SU-DHL-6 (cell line): ENCODE results near the gene MTOR.
"Not testable (repeated sequence)": the region's sequence is repeated elsewhere in the genome, so short reads cannot be mapped to it uniquely, and the experiment has no call there.

Source experiments
- H2AFZ ChIP-seq: fragments of 200-600 bp; sonication (generic); 2 replicates; pipeline ENCODE4 v1.6.1; 2014; ENCODE audit warnings: low read depth, mild to moderate bottlenecking, moderate library complexity, mixed read lengths, antibody characterized with exemption, low read length; ENCODE audit not compliant: severe bottlenecking
- H3F3A ChIP-seq: fragments of 200-600 bp; shearing (Covaris generic); 2 replicates; pipeline ENCODE4 v1.6.0; 2016; ENCODE audit warnings: antibody characterized with exemption, mild to moderate bottlenecking; ENCODE audit not compliant: insufficient read depth
- H3K27ac ChIP-seq: fragments of 200-600 bp; sonication (generic); 2 replicates; pipeline ENCODE4 v1.5.1; 2016; ENCODE audit warnings: low read depth, mild to moderate bottlenecking, low read length, moderate library complexity, mixed read lengths
- H3K27me3 ChIP-seq: fragments of 200-600 bp; sonication (generic), shearing (Covaris generic); 2 replicates; pipeline ENCODE4 v1.6.0; 2014; ENCODE audit warnings: mild to moderate bottlenecking, low read length
- H3K36me3 ChIP-seq: fragments of 200-600 bp; sonication (generic); 2 replicates; pipeline ENCODE4 v1.6.1; 2014; ENCODE audit warnings: mild to moderate bottlenecking, low read length, mixed read lengths
- H3K4me2 ChIP-seq: fragments of 300-600, 200-600 bp; shearing (Covaris generic), sonication (generic); 2 replicates; pipeline ENCODE4 v1.6.0; 2014; ENCODE audit warnings: low read length, low read depth, mild to moderate bottlenecking; ENCODE audit not compliant: poor library complexity, severe bottlenecking
- H3K4me3 ChIP-seq: fragments of 200-600 bp; sonication (generic); 2 replicates; pipeline ENCODE4 v1.5.1; 2014; ENCODE audit warnings: antibody characterized with exemption, low read length, mild to moderate bottlenecking, mixed read lengths; ENCODE audit not compliant: insufficient read depth, poor library complexity, severe bottlenecking
- H3K79me2 ChIP-seq: fragments of 200-600 bp; sonication (generic); 2 replicates; pipeline ENCODE4 v1.6.1; 2014; ENCODE audit warnings: mild to moderate bottlenecking, low read length, moderate library complexity; ENCODE audit not compliant: insufficient read depth
- H3K9ac ChIP-seq: fragments of 200-600 bp; sonication (generic); 2 replicates; pipeline ENCODE4 v1.7.0; 2014; ENCODE audit warnings: mild to moderate bottlenecking, low read length
- H3K9me2 ChIP-seq: fragments of 200-600 bp; sonication (generic); replicated peaks from 2 replicates; pipeline ENCODE4 v1.6.1; 2014; ENCODE audit warnings: low read length; ENCODE audit not compliant: insufficient read depth
- H3K9me3 ChIP-seq: fragments of 200-600 bp; sonication (generic); 2 replicates; pipeline ENCODE4 v1.6.1; 2014; ENCODE audit warnings: low read length, mixed read lengths; ENCODE audit not compliant: insufficient read depth
- H4K20me1 ChIP-seq: fragments of 200-600 bp; sonication (generic); 2 replicates; pipeline ENCODE4 v1.6.1; 2014; ENCODE audit warnings: low read depth, mild to moderate bottlenecking, antibody characterized with exemption, low read length, moderate library complexity, mixed read lengths
- EZH2phosphoT487 ChIP-seq: fragments of 200-600 bp; sonication (generic), shearing (Covaris generic); conservative IDR thresholded peaks from 2 replicates; pipeline ENCODE4 v1.6.1; 2018; ENCODE audit warnings: mild to moderate bottlenecking, antibody characterized with exemption, low read length, moderate library complexity, mixed read lengths
- TF ChIP-seq, protein P1 (sequence below): fragments of 200-600 bp; sonication (generic); IDR thresholded peaks from one replicate; pipeline ENCODE4 v1.5.1; 2017; ENCODE audit warnings: antibody characterized with exemption, mild to moderate bottlenecking, low read length, moderate library complexity; ENCODE audit not compliant: insufficient read depth, poor library complexity, severe bottlenecking

The MTOR gene

DNA sequence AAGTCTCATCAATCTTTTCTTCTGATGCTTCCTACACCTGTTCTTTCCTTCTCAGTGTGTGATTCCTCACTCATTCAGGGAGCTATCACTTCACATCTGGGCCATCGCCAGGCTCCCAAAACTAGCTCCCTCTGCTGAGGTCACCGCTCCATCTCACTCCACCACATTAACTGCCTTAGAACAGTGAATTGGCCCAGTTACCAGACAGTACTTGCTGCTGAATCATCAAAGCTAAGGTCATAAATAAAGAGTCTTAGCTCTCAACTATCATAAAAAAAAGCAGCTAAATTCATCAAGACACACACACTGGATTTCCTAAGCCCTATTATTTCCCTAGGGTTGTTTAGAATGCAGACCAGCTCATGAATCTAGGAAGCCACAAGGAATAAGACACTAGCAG is 183.7 kb downstream of the MTOR start:
- Histone ChIP-seq H2AFZ (no peak overlapping the region), H3K4me3 (no peak overlapping the region), H3K4me2 (no peak overlapping the region), H3K27me3 (no peaks in the 10 kb centered on the region), H3K9me3 (no peaks in the 10 kb centered on the region), H4K20me1 (no peaks in the 10 kb centered on the region), H3K9ac (no peak overlapping the region), H3K9me2 (no peaks in the 10 kb centered on the region), H3K27ac (no peak overlapping the region), H3K79me2 (no peaks in the 10 kb centered on the region), H3F3A (no peaks in the 10 kb centered on the region), H3K36me3 (peaks cover 17% of the 10 kb centered on the region; the same call in 1 of the 2 replicates)
- no peak for TF ChIP-seq EZH2phosphoT487
- TF ChIP-seq, protein P1, sequence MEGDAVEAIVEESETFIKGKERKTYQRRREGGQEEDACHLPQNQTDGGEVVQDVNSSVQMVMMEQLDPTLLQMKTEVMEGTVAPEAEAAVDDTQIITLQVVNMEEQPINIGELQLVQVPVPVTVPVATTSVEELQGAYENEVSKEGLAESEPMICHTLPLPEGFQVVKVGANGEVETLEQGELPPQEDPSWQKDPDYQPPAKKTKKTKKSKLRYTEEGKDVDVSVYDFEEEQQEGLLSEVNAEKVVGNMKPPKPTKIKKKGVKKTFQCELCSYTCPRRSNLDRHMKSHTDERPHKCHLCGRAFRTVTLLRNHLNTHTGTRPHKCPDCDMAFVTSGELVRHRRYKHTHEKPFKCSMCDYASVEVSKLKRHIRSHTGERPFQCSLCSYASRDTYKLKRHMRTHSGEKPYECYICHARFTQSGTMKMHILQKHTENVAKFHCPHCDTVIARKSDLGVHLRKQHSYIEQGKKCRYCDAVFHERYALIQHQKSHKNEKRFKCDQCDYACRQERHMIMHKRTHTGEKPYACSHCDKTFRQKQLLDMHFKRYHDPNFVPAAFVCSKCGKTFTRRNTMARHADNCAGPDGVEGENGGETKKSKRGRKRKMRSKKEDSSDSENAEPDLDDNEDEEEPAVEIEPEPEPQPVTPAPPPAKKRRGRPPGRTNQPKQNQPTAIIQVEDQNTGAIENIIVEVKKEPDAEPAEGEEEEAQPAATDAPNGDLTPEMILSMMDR = no peak

DNA sequence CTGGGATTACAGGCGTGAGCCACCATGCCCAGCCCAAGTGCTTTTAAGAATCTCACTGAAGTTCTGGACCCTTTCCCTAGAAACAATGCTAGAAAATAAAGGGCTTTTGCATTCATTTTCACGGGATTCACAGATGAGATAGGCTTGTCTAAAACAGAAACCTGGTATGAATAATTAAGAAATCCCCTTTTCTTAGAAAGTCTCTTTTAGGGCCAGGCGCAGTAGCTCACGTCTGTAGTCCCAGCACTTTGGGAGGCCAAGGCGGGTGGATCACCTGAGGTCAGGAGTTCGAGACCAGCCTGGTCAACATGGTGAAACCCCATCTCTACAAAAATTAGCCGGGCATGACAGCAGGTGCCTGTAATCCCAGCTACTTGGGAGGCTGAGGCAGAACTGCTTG is 189.0 kb downstream of the MTOR start:
- H3K4me2 ChIP-seq, H3K36me3 ChIP-seq, H3K27ac ChIP-seq, H3K9me3 ChIP-seq, H3K4me3 ChIP-seq, H3F3A ChIP-seq, H2AFZ ChIP-seq, H3K79me2 ChIP-seq, H4K20me1 ChIP-seq, H3K27me3 ChIP-seq, H3K9me2 ChIP-seq, H3K9ac ChIP-seq: not testable (repeated sequence)

DNA sequence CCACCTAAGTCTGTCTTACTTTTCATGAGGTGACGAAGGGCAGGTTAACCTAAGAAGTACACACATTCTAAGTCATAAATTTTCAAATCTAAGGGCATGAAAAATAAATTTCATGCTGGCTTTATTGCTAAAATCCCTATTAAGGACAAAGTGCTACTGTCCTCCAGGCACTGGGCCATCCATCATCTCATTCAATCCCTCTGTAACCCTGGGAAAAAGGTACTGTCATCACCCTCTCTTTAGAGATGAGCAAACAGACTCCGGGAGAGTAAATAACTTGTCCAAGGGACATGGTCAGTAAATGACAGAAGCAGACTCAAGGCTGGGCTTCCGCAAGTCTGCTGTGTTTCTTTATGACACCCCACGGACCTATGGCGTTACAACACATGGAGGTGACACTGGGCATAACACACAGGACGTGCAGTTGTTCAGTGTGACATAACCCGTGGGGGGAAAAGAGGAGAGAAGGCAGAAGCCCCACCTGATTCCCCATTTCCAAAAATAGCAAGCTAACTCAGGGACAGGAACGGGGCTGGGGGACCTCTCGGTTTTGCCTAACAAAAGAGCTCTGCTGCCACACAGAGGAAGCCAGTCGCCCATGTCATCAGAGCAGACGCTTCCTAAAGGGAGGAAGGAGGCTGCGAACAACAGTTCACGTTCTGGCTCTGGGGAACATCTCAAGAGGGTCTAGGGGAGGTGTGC is 190.0 kb downstream of the MTOR start:
- Histone ChIP-seq H3F3A (no peaks in the 10 kb centered on the region), H3K27ac (no peak overlapping the region), H3K9me2 (no peaks in the 10 kb centered on the region), H3K9ac (no peak overlapping the region), H3K36me3 (0 out of 2 replicates have a peak, but pooled peaks cover 9% of the 10 kb centered on the region), H3K27me3 (no peaks in the 10 kb centered on the region), H4K20me1 (no peaks in the 10 kb centered on the region), H3K4me3 (no peak overlapping the region), H3K9me3 (no peaks in the 10 kb centered on the region), H3K4me2 (no peak overlapping the region), H2AFZ (no peak overlapping the region), H3K79me2 (no peaks in the 10 kb centered on the region)
- no peak for TF ChIP-seq EZH2phosphoT487
- TF ChIP-seq, protein P1 = no peak

DNA sequence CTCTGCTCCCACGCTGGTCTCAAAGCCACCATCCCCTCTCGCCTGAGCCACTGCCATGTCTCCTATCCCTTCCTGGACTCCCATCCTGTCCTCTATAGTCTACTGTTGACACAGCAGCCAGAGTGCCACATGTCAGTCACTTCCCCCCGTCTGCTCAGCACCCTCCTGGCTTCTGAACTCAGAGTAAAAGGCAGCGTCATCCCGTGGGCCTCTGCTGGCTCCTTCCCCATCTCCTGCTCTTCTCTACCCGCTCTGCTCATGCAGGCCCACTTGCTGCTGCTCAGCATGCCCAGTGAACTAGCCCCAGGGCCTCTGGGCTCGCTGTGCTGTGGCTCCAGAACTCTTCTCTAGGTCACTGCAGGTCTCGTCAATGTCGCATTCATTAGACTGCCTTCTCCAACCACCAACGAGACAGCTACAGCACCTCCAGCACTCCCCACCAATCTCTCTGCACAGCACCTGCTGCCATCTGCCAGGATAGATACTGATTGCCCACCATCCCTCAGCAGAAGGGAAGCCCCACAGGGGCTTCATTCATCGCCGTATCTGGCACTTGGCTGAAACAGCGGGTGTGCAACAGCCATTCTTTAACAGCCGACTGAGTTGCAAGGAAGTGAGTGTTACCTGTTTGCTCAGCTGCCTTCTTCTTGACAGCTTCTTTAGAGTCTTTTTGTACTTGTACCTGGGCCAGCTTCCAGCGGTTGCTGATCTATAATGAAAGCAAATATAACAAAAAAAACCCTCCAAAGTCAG is 190.7 kb downstream of the MTOR start:
- Histone ChIP-seq H3K4me3 (no peak overlapping the region), H3K27ac (no peak overlapping the region), H3K79me2 (no peaks in the 10 kb centered on the region), H3K4me2 (no peak overlapping the region), H3K9ac (no peak overlapping the region), H3F3A (no peaks in the 10 kb centered on the region), H4K20me1 (no peaks in the 10 kb centered on the region), H3K9me3 (no peaks in the 10 kb centered on the region), H3K9me2 (no peaks in the 10 kb centered on the region), H3K36me3 (0 out of 2 replicates have a peak, but pooled peaks cover 9% of the 10 kb centered on the region), H2AFZ (no peak overlapping the region), H3K27me3 (no peaks in the 10 kb centered on the region)
- TF ChIP-seq, protein P1 = no peak
